Measurements from ENCODE around the gene ZBTB20.

- TF ChIP-seq CTCF (IDR thresholded peaks at IDR 0.05; ENCODE audit: low read depth, low read length) (no peak), EZH2phosphoT487 (IDR thresholded peaks at IDR 0.05; ENCODE audit: low read depth) (no peak)
These were observed 575.7 kb downstream of the ZBTB20 start for GRCh38 chr3:114571363-114571762.

Measured in OCI-LY3 (cell line).